CD14-positive monocyte (primary cell): ENCODE results near the gene GNAL. TPM values are rescaled to one million over a fixed set of nuclear protein-coding genes. Genes with fewer than 3 reads are reported as not detected.

Experiments used
- DNase-seq, 3 donors: peaks; one replicate each; pipeline ENCODE4 v3.0.0-alpha.2; 2011 to 2022
- H2AFZ ChIP-seq: 2 replicates; pipeline ENCODE4 v1.6.0; 2012; ENCODE audit warnings: mild to moderate bottlenecking, low read depth, low read length, inconsistent platforms; ENCODE audit not compliant: insufficient read depth, poor library complexity, severe bottlenecking
- H3K27ac ChIP-seq, 2 donors: 1 replicate in 1 of 2; 2 replicates in 1 of 2; pipeline ENCODE4 v1.5.1; 2012 to 2013; ENCODE audit warnings: low read length in 2 of 2, control low read depth in 1 of 2, inconsistent platforms in 1 of 2, low read depth in 1 of 2, mild to moderate bottlenecking in 1 of 2
- H3K27me3 ChIP-seq, 2 donors: one replicate each; pipeline versions ENCODE4 v1.6.0 to v1.6.1; 2011 to 2013; ENCODE audit warnings: low read length in 2 of 2; ENCODE audit not compliant: control insufficient read depth in 2 of 2, insufficient read depth in 2 of 2
- H3K36me3 ChIP-seq, 2 donors: replicated peaks in 1 of 2; 1 replicate in 1 of 2; 2 replicates in 1 of 2; pipeline versions ENCODE4 v1.5.1 to v1.6.1; 2012 to 2013; ENCODE audit warnings: low read length in 2 of 2, control low read depth in 1 of 2, inconsistent platforms in 1 of 2, mild to moderate bottlenecking in 1 of 2; ENCODE audit not compliant: insufficient read depth in 2 of 2, control insufficient read depth in 1 of 2
- H3K4me1 ChIP-seq, 2 donors: 1 replicate in 1 of 2; 2 replicates in 1 of 2; pipeline versions ENCODE4 v1.5.1 to v1.6.1; 2012 to 2013; ENCODE audit warnings: low read length in 2 of 2, control low read depth in 1 of 2, inconsistent platforms in 1 of 2, mild to moderate bottlenecking in 1 of 2, moderate library complexity in 1 of 2; ENCODE audit not compliant: insufficient read depth in 2 of 2, control insufficient read depth in 1 of 2
- H3K4me2 ChIP-seq: replicated peaks from 2 replicates; pipeline ENCODE3; 2012; ENCODE audit warnings: low read length, moderate library complexity, mild to moderate bottlenecking; ENCODE audit not compliant: poor library complexity, severe bottlenecking; ENCODE audit errors: extremely low read depth
- H3K4me3 ChIP-seq, 3 experiments: fragments of 200-600 bp in 1 of 3; sonication (generic) in 1 of 3; replicated peaks in 1 of 3; 1 replicate in 2 of 3; 2 replicates in 1 of 3; pipeline ENCODE4 v1.5.1; 2011 to 2013; ENCODE audit warnings: low read length in 3 of 3, mild to moderate bottlenecking in 3 of 3, control low read depth in 2 of 3, low read depth in 2 of 3, inconsistent platforms in 1 of 3, moderate library complexity in 1 of 3
- H3K79me2 ChIP-seq: 2 replicates; pipeline ENCODE4 v1.6.0; 2012; ENCODE audit warnings: mild to moderate bottlenecking, control low read depth, inconsistent platforms, low read length, moderate library complexity; ENCODE audit not compliant: insufficient read depth
- H3K9ac ChIP-seq: 2 replicates; pipeline ENCODE4 v1.6.0; 2017; ENCODE audit warnings: low read length, mild to moderate bottlenecking; ENCODE audit not compliant: insufficient read depth, poor library complexity, severe bottlenecking
- H3K9me3 ChIP-seq, 2 donors: replicated peaks in 1 of 2; 1 replicate in 1 of 2; 2 replicates in 1 of 2; pipeline versions ENCODE4 v1.5.1 to v1.6.1; 2012 to 2013; ENCODE audit warnings: low read length in 2 of 2, control low read depth in 1 of 2; ENCODE audit not compliant: control insufficient read depth in 1 of 2, insufficient read depth in 1 of 2
- H4K20me1 ChIP-seq: 2 replicates; pipeline ENCODE4 v1.6.0; 2012; ENCODE audit warnings: mild to moderate bottlenecking, low read length, control low read depth, moderate library complexity; ENCODE audit not compliant: insufficient read depth
- H3K27ac Mint-ChIP-seq, 7 donors: one replicate each; pipeline ENCODE4 v1.8.0; 2020; ENCODE audit warnings: mild to moderate bottlenecking in 7 of 7, mixed read lengths in 7 of 7, moderate library complexity in 6 of 7, inconsistent platforms in 2 of 7
- H3K27me3 Mint-ChIP-seq, 3 donors: one replicate each; pipeline ENCODE4 v1.8.0; 2021 to 2022; ENCODE audit warnings: low read depth in 3 of 3, mild to moderate bottlenecking in 3 of 3, mixed read lengths in 3 of 3, moderate library complexity in 3 of 3, inconsistent platforms in 1 of 3
- H3K36me3 Mint-ChIP-seq, 2 donors: one replicate each; pipeline ENCODE4 v1.8.0; 2020; ENCODE audit warnings: mixed read lengths in 2 of 2, inconsistent platforms in 1 of 2, mild to moderate bottlenecking in 1 of 2
- H3K4me1 Mint-ChIP-seq: one replicate; pipeline ENCODE4 v1.8.0; 2020; ENCODE audit warnings: mild to moderate bottlenecking, mixed read lengths
- H3K4me3 Mint-ChIP-seq, 2 donors: one replicate each; pipeline ENCODE4 v1.8.0; 2020; ENCODE audit warnings: mild to moderate bottlenecking in 2 of 2, mixed read lengths in 2 of 2, moderate library complexity in 1 of 2
- H3K9me3 Mint-ChIP-seq, 7 donors: one replicate each; pipeline ENCODE4 v1.8.0; 2020 to 2022; ENCODE audit warnings: mixed read lengths in 7 of 7, mild to moderate bottlenecking in 6 of 7, moderate library complexity in 6 of 7, inconsistent platforms in 2 of 7
- WGBS: methylation state at CpG from one replicate; pipeline ENCODE4 v1.1.5; 2013; ENCODE audit warnings: missing lambda C conversion rate; ENCODE audit not compliant: insufficient coverage; 5-methylcytosine and 5-hydroxymethylcytosine counted together
- intact Hi-C, 2 donors: fragments of 100-400 bp; cut with micrococcal nuclease; formaldehyde crosslinking; loops; one replicate each; pipeline versions ENCODE4 v1.15.0 to v1.15.1; 2023
- polyA plus RNA-seq, 3 donors: library from polyadenylated mRNA; depleted of rRNA in 1 of 3; unstranded in 2 of 3; stranded (reverse) in 1 of 3; fragments of 300-500 nt in 2 of 3; fragments of >200 nt in 1 of 3; fragmentation: Illumina TruSeq in 2 of 3; gene quantifications; 1 replicate in 2 of 3; 2 replicates in 1 of 3; pipeline ENCODE4 v1.2.3, GENCODE V29; 2012 to 2021
- TF ChIP-seq, protein P1 (sequence below): fragments of 200-600 bp; IDR thresholded peaks from one replicate; pipeline ENCODE4 v1.8.0; 2022; ENCODE audit warnings: antibody characterized with exemption, mild to moderate bottlenecking

The GNAL gene
- polyA plus RNA-seq, 3 donors: 0.01 to 0.03 TPM; not detected in 1

- H3K4me3 Mint-ChIP-seq: no peak overlapping the region
- 0% methylated on average over 1 of the region's 2 CpGs for WGBS
- no peaks in the 10 kb centered on the region for H3K4me1 Mint-ChIP-seq
- Histone ChIP-seq H4K20me1 (no peaks in the 10 kb centered on the region), H3K9ac (no peak overlapping the region), H3K9me3 (no peaks in the 10 kb centered on the region), H3K79me2 (no peaks in the 10 kb centered on the region), H2AFZ (no peak overlapping the region), H3K4me2 (no peak overlapping the region), H3K27me3 (peaks cover 0 to 2% of the 10 kb centered on the region in 2 donors), H3K4me3 (no peak overlapping the region), H3K4me1 (no peaks in the 10 kb centered on the region), H3K27ac (no peak overlapping the region), H3K36me3 (no peaks in the 10 kb centered on the region)
- DNase-seq: no peak
- intact Hi-C loops: no loop called here
- no peaks in the 10 kb centered on the region for H3K36me3 Mint-ChIP-seq
- peaks cover 5 to 11% (median 9%) of the 10 kb centered on the region in 3 donors for H3K27me3 Mint-ChIP-seq
- H3K27ac Mint-ChIP-seq: no peak overlapping the region
- H3K9me3 Mint-ChIP-seq: peaks cover 0 to 4% (median 2%) of the 10 kb centered on the region in 7 donors
- TF ChIP-seq, protein P1, sequence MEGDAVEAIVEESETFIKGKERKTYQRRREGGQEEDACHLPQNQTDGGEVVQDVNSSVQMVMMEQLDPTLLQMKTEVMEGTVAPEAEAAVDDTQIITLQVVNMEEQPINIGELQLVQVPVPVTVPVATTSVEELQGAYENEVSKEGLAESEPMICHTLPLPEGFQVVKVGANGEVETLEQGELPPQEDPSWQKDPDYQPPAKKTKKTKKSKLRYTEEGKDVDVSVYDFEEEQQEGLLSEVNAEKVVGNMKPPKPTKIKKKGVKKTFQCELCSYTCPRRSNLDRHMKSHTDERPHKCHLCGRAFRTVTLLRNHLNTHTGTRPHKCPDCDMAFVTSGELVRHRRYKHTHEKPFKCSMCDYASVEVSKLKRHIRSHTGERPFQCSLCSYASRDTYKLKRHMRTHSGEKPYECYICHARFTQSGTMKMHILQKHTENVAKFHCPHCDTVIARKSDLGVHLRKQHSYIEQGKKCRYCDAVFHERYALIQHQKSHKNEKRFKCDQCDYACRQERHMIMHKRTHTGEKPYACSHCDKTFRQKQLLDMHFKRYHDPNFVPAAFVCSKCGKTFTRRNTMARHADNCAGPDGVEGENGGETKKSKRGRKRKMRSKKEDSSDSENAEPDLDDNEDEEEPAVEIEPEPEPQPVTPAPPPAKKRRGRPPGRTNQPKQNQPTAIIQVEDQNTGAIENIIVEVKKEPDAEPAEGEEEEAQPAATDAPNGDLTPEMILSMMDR: no peak
Measured at GRCh38 chr18:11820697-11821096, 131.6 kb downstream of the GNAL start.

- H3K27ac Mint-ChIP-seq: no peak overlapping the region
- WGBS: 100% methylated on average over 5 of the region's 7 CpGs
- Histone ChIP-seq H2AFZ (no peak overlapping the region), H3K27me3 (peaks cover 0 to 2% of the 10 kb centered on the region in 2 donors), H3K9ac (no peak overlapping the region), H3K4me1 (no peaks in the 10 kb centered on the region), H3K27ac (no peak overlapping the region), H3K79me2 (no peaks in the 10 kb centered on the region), H3K36me3 (no peaks in the 10 kb centered on the region), H3K4me3 (no peak overlapping the region), H4K20me1 (no peaks in the 10 kb centered on the region), H3K9me3 (no peaks in the 10 kb centered on the region), H3K4me2 (no peak overlapping the region)
- intact Hi-C loops: no loop called here
- H3K27me3 Mint-ChIP-seq: peaks cover 5 to 11% (median 9%) of the 10 kb centered on the region in 3 donors
- H3K36me3 Mint-ChIP-seq: no peaks in the 10 kb centered on the region
- no peak overlapping the region for H3K4me3 Mint-ChIP-seq
- TF ChIP-seq, protein P1: no peak
- H3K4me1 Mint-ChIP-seq: no peaks in the 10 kb centered on the region
- no peak for DNase-seq
- H3K9me3 Mint-ChIP-seq: peaks cover 0 to 4% (median 2%) of the 10 kb centered on the region in 7 donors
Measured at GRCh38 chr18:11821208-11821607, 132.1 kb downstream of the GNAL start.
